Spinal cord (tissue), 10 donors: ENCODE results near the gene VPS35L. TPM values are rescaled to one million over a fixed set of nuclear protein-coding genes. Genes with fewer than 3 reads are reported as not detected.
A peak's percentile ranks its signal among the peaks of the same experiment; 100 is the strongest.

Source experiments
- DNase-seq, 6 donors: peaks; one replicate each; pipeline versions ENCODE4 v3.0.0 to v3.0.0-alpha.2; 2013 to 2015; ENCODE audit warnings: low spot score in 6 of 6, low read depth in 4 of 6
- H3K27ac ChIP-seq: one replicate; pipeline ENCODE4 v1.5.1; 2013; ENCODE audit warnings: low read depth, low read length, control low read depth
- H3K27me3 ChIP-seq: one replicate; pipeline ENCODE4 v1.6.1; 2013; ENCODE audit warnings: low read length; ENCODE audit not compliant: control insufficient read depth, insufficient read depth
- H3K36me3 ChIP-seq: one replicate; pipeline ENCODE4 v1.6.1; 2013; ENCODE audit warnings: low read length; ENCODE audit not compliant: control insufficient read depth, insufficient read depth
- H3K4me1 ChIP-seq: one replicate; pipeline ENCODE4 v1.6.1; 2013; ENCODE audit warnings: low read length; ENCODE audit not compliant: control insufficient read depth, insufficient read depth
- H3K4me3 ChIP-seq: one replicate; pipeline ENCODE4 v1.5.1; 2013; ENCODE audit warnings: low read depth, low read length, control low read depth
- H3K9me3 ChIP-seq: one replicate; pipeline ENCODE4 v1.6.1; 2013; ENCODE audit warnings: low read length; ENCODE audit not compliant: control insufficient read depth, insufficient read depth
- WGBS: methylation state at CpG from one replicate; pipeline ENCODE4 v1.1.5; 2013; ENCODE audit warnings: missing lambda C conversion rate; ENCODE audit not compliant: insufficient coverage; 5-methylcytosine and 5-hydroxymethylcytosine counted together
- polyA plus RNA-seq, 2 donors: library from polyadenylated mRNA; unstranded; fragments of 120-200 nt; gene quantifications; one replicate each; pipeline ENCODE4 v1.2.1, GENCODE V29; 2013; ENCODE audit not compliant: insufficient read length in 2 of 2
- total RNA-seq, 2 donors: library from RNA; depleted of rRNA in 1 of 2; stranded (reverse); fragments of 120-200 nt in 1 of 2; fragments of >200 nt in 1 of 2; gene quantifications; one replicate each; pipeline versions ENCODE4 v1.2.3 to v1.2.4, GENCODE V29; 2013 to 2014
- donor health status: healthy.

VPS35L gene
- total and polyA plus RNA-seq, 4 donors, result 58.1 to 67.3 (median 63.8) TPM

DNA sequence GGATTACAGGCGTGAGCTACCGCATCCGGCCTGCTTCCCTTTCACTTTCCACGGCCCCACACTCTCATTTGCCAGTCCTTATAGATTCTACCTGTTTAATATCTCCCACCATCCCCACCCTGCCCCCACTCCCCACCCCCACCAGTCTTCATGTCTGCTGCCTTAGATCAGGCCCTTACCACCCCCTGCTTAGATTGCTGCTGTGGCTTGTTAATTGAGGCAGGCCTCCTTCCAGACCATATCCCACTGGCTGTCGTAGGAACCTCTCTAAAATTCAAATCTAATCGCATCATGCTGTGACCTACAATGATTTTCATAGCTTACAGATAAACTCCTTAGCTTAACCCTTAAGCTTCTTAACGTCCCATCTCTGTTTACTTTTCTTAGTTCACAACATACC lies 167.5 kb downstream of the VPS35L start:
- DNase-seq, result no peak
- no peaks in the 10 kb centered on the region for H3K27me3 ChIP-seq
- no peak overlapping the region for H3K27ac ChIP-seq
- H3K9me3 ChIP-seq, result no peaks in the 10 kb centered on the region
- 82% methylated on average over 7 of the region's 7 CpGs for WGBS
- no peak overlapping the region for H3K4me3 ChIP-seq
- H3K4me1 ChIP-seq, result peaks cover 7% of the 10 kb centered on the region
- peaks cover 3% of the 10 kb centered on the region for H3K36me3 ChIP-seq

DNA sequence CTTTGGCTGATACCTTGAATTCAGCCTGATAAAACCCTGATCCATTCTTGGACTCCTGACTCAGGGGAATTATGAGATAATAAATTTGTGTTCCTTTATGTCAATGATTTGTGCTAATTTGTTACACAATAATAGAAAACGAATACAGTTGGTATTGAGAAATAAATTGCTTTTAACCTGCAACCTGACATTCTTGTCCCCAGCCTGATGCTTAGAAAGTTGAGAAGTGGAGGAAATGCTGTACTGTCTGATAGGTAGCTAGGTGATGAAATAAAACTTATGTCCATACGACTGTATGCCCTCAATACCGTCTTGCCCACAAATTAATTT lies 173.1 kb downstream of the VPS35L start:
- Histone ChIP-seq H3K9me3 (no peaks in the 10 kb centered on the region), H3K27me3 (no peaks in the 10 kb centered on the region), H3K27ac (no peak overlapping the region), H3K4me3 (no peak overlapping the region), H3K4me1 (no peaks in the 10 kb centered on the region), H3K36me3 (peaks cover 21% of the 10 kb centered on the region)
- WGBS, result no CpG with 5 or more reads among the region's 3 CpGs
- DNase-seq, result no peak

- H3K4me3 ChIP-seq, result no peak overlapping the region
- H3K9me3 ChIP-seq, result no peaks in the 10 kb centered on the region
- H3K4me1 ChIP-seq, result no peaks in the 10 kb centered on the region
- H3K27me3 ChIP-seq, result no peaks in the 10 kb centered on the region
- DNase-seq, result no peak
- peaks cover 41% of the 10 kb centered on the region for H3K36me3 ChIP-seq
- H3K27ac ChIP-seq, result no peak overlapping the region
- 100% methylated on average over 1 of the region's 6 CpGs for WGBS
Observed at GRCh38 chr16:19733551-19733950, 178.0 kb downstream of the VPS35L start.

- Histone ChIP-seq H3K9me3 (no peaks in the 10 kb centered on the region), H3K4me1 (no peaks in the 10 kb centered on the region), H3K27me3 (no peaks in the 10 kb centered on the region), H3K4me3 (no peak overlapping the region), H3K27ac (no peak overlapping the region), H3K36me3 (peaks cover 46% of the 10 kb centered on the region)
- no peak for DNase-seq
- WGBS, result 68% methylated on average over 4 of the region's 9 CpGs
Observed at GRCh38 chr16:19735074-19735867, 179.8 kb downstream of the VPS35L start.

DNA sequence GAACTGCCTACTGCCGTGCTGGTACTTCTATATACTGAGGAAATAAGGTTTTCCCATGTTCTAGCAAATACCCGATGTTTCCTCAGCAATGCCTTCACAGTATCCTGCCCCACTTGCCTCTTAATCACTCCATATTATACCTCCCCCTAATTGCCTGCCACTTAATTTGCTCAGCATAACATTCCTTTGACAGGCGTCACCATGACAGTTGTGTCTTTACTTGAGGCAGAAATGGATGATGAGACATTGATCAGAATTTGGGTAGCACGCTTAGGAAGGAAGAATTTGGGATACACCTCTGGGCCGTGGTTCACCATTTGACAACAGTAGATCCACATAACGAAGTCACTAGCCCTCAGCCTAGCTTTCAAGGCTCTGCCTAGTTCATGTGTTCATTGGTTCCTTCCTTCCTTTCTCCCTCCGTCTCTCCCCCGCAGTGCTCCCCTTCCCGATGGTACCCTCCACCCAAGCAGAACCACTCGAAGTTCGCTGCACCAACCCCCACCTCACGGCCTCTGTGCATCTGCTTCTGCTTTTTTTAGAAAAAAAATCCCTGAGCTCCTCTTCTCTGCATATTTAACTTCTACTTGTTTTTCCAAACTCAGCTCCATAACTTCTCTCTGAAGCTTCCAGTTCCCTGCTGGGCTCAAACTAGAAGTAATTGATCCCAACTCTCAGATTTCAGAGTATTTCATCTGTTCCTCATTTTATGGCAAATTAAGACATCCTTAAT lies 182.0 kb downstream of the VPS35L start:
- DNase-seq, result peak in 2 of 6 donors; percentile 14 to 71
- WGBS, result 75% methylated on average over 11 of the region's 12 CpGs
- no peak overlapping the region for H3K27ac ChIP-seq

DNA sequence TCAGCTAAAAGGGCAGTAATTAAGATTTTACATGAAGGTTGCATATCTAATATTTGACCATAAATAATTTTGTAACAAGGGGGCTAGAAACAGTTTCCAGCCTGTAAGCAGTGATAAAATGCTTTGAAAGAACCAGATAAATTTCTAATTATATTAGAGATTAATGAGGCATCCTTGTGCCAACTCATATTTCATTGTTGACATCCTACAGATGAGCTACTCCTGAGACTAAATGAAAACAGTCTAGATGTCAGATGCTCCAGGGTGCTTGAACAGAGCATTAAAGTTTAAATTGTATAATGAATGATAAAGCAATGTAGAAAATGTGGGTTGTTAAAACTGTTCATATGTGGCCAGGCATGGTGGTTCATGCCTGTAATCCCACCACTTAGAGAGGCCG lies 185.9 kb downstream of the VPS35L start:
- Histone ChIP-seq H3K36me3 (peaks cover 20% of the 10 kb centered on the region), H3K4me1 (peaks cover 9% of the 10 kb centered on the region), H3K27me3 (no peaks in the 10 kb centered on the region), H3K27ac (no peak overlapping the region), H3K4me3 (no peak overlapping the region), H3K9me3 (no peaks in the 10 kb centered on the region)
- no CpG with 5 or more reads among the region's 1 CpG for WGBS
- DNase-seq, result no peak

More for the DNA sequence above, 182.0 kb downstream of the VPS35L start:
- Histone ChIP-seq H3K9me3 (no peaks in the 10 kb centered on the region), H3K4me3 (no peak overlapping the region), H3K36me3 (peaks cover 39% of the 10 kb centered on the region), H3K4me1 (no peaks in the 10 kb centered on the region), H3K27me3 (no peaks in the 10 kb centered on the region)

- Histone ChIP-seq H3K9me3 (no peaks in the 10 kb centered on the region), H3K4me3 (no peak overlapping the region), H3K36me3 (peaks cover 7% of the 10 kb centered on the region), H3K27me3 (no peaks in the 10 kb centered on the region), H3K27ac (no peak overlapping the region), H3K4me1 (peaks cover 9% of the 10 kb centered on the region)
- no peak for DNase-seq
Observed at GRCh38 chr16:19743816-19744159, 188.3 kb downstream of the VPS35L start.

DNA sequence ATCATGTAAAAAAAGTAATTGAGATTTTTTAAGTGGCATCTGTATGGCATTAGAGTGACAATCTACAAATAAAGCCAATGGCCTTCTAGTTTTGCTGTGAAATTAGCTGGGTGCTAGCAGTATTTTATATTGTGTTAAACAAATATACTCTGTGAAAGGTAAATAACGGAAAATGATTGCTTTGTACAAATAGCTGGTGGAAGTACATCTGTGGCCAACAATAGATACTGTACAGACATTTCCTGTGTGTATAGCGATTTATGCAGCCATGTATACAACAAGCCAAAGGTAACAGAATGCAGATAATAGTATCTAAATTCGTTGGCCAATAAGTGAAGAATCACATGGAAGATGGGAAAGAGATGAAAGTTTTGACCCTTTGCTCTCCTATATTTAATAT lies 189.2 kb downstream of the VPS35L start:
- H3K4me1 ChIP-seq, result peaks cover 9% of the 10 kb centered on the region
- no peak overlapping the region for H3K27ac ChIP-seq
- H3K9me3 ChIP-seq, result no peaks in the 10 kb centered on the region
- WGBS, result no CpG with 5 or more reads among the region's 3 CpGs
- H3K36me3 ChIP-seq, result peaks cover 6% of the 10 kb centered on the region
- no peaks in the 10 kb centered on the region for H3K27me3 ChIP-seq
- DNase-seq, result no peak
- no peak overlapping the region for H3K4me3 ChIP-seq

- Histone ChIP-seq H3K36me3 (peaks cover 3% of the 10 kb centered on the region), H3K27me3 (no peaks in the 10 kb centered on the region), H3K9me3 (no peaks in the 10 kb centered on the region), H3K4me1 (peaks cover 9% of the 10 kb centered on the region), H3K27ac (no peak overlapping the region), H3K4me3 (no peak overlapping the region)
- DNase-seq, result no peak
- 60% methylated on average over 5 of the region's 9 CpGs for WGBS
Observed at GRCh38 chr16:19745286-19746010, 189.9 kb downstream of the VPS35L start.
